SH-SY5Y (cell line): ENCODE measurements around the gene IQCC.

Experiments used
- GATA2 ChIP-seq: IDR thresholded peaks from 2 replicates; pipeline ENCODE4 v1.6.1; 2011; ENCODE audit warnings: mild to moderate bottlenecking, low read depth, low read length
- GATA3 ChIP-seq: IDR thresholded peaks from 2 replicates; pipeline ENCODE4 v1.6.1; 2011; ENCODE audit warnings: low read depth, mild to moderate bottlenecking, low read length, moderate library complexity

DNA sequence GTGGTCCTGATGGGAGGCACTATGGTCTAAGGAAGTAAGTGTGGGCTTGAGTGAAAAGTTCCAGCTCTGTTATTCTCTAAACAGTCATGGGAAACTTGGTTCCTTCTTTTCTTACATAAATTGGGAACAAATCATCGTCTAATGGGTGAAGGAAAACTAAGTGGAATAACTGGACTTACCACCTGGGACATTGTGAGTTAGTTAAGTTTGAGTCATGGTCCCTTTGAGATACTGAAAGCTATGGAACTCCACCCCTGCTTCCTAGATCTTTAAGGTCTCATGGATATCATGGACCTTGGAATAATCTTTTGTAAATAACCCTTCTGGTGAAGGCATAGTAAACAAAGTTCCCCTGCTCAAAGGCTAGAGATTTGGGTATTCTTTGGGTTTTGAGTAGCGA, 42.1 kb upstream of the IQCC start:
- TF ChIP-seq GATA2 (no peak), GATA3 (no peak)
